SJSA1 (cell line): ENCODE data around the gene SLC25A18. TPM values are rescaled to one million over a fixed set of nuclear protein-coding genes. Genes with fewer than 3 reads are reported as not detected.
"Not testable (repeated sequence)": the region's sequence is repeated elsewhere in the genome, so short reads cannot be mapped to it uniquely, and the experiment has no call there.

ENCODE experiments used
- DNase-seq, 2 experiments: peaks; one replicate each; pipeline ENCODE4 v3.0.0-alpha.2; 2015 to 2020; ENCODE audit warnings: low spot score in 2 of 2, low read depth in 1 of 2
- H3K27ac ChIP-seq: fragments of 250-450 bp; sonication (Bioruptor Pico); 2 replicates; pipeline ENCODE4 v1.5.1; 2020; ENCODE audit warnings: mild to moderate bottlenecking, moderate library complexity
- H3K27me3 ChIP-seq: fragments of 250-450 bp; sonication (Bioruptor Pico); replicated peaks from 2 replicates; pipeline ENCODE4 v1.5.1; 2020; ENCODE audit warnings: mild to moderate bottlenecking, moderate library complexity
- H3K36me3 ChIP-seq: fragments of 250-450 bp; sonication (Bioruptor Pico); 2 replicates; pipeline ENCODE4 v1.5.1; 2020; ENCODE audit warnings: mild to moderate bottlenecking
- H3K4me1 ChIP-seq: fragments of 250-450 bp; sonication (Bioruptor Pico); replicated peaks from 2 replicates; pipeline ENCODE4 v1.6.1; 2021; ENCODE audit warnings: mild to moderate bottlenecking
- H3K4me3 ChIP-seq: fragments of 250-450 bp; sonication (Bioruptor Pico); 2 replicates; pipeline ENCODE4 v1.5.1; 2020; ENCODE audit warnings: mild to moderate bottlenecking
- H3K9me3 ChIP-seq: fragments of 250-450 bp; sonication (Bioruptor Pico); replicated peaks from 2 replicates; pipeline ENCODE4 v1.5.1; 2020; ENCODE audit warnings: mild to moderate bottlenecking
- total RNA-seq: library from RNA; depleted of rRNA; stranded (reverse); fragments of >200 nt; shearing (Covaris generic); gene quantifications from 2 replicates; pipeline ENCODE4 v1.2.3, GENCODE V29; 2014; rRNA removed

The SLC25A18 gene, protein sequence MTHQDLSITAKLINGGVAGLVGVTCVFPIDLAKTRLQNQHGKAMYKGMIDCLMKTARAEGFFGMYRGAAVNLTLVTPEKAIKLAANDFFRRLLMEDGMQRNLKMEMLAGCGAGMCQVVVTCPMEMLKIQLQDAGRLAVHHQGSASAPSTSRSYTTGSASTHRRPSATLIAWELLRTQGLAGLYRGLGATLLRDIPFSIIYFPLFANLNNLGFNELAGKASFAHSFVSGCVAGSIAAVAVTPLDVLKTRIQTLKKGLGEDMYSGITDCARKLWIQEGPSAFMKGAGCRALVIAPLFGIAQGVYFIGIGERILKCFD
- not detected in 2 replicates for total RNA-seq

GRCh38 chr22:17562906-17563870 is at the start of gene SLC25A18:
Gene SLC25A18 (plus strand): TSS chr22:17563498. CDS start chr22:17579945, 16,447 bp downstream.
- no peak within 1 kb of the TSS for H3K27ac ChIP-seq
- DNase-seq = no peak

DNA sequence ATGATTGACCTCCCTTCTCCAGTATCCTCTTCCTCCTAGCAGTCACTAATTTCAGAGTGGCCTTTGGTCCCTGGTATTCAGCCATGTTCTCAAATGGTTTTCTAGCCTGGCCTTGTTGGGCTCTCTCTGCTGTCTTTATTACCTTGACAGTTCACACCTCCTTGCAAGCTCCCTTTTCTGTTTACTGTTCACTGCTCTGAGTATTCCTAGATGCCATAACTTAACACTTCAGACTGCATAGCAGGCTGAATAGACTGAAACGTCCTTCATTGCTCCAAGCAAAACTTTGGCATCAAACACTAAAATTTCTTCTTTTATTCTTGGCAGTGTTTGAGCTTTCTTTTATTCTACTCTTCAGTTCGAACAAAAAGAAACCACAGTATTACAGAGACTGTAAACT is 49.7 kb upstream of the SLC25A18 start:
- no peak overlapping the region for H3K27ac ChIP-seq
- DNase-seq = no peak
- H3K4me1 ChIP-seq = no peaks in the 10 kb centered on the region
- peaks cover 26% of the 10 kb centered on the region for H3K27me3 ChIP-seq
- no peaks in the 10 kb centered on the region for H3K36me3 ChIP-seq
- no peaks in the 10 kb centered on the region; the same call in 1 of the 2 replicates for H3K9me3 ChIP-seq
- no peak overlapping the region for H3K4me3 ChIP-seq

More at GRCh38 chr22:17562906-17563870, at the start of gene SLC25A18:
- Histone ChIP-seq H3K9me3 (no peaks in the 10 kb centered on the region), H3K36me3 (no peaks in the 10 kb centered on the region), H3K4me3 (no peak within 1 kb of the TSS), H3K27me3 (peaks cover 14% of the 10 kb centered on the region; the same call in 1 of the 2 replicates), H3K4me1 (no peaks in the 10 kb centered on the region)

- Histone ChIP-seq H3K36me3 (no peaks in the 10 kb centered on the region), H3K27ac (no peak overlapping the region), H3K9me3 (no peaks in the 10 kb centered on the region; the same call in 1 of the 2 replicates), H3K4me1 (no peaks in the 10 kb centered on the region), H3K4me3 (no peak overlapping the region), H3K27me3 (peaks cover 22% of the 10 kb centered on the region)
- DNase-seq = no peak
Observed at GRCh38 chr22:17514084-17514483, 49.2 kb upstream of the SLC25A18 start.

GRCh38 chr22:17518406-17518805 is 44.9 kb upstream of the SLC25A18 start:
- H3K27me3 ChIP-seq = peaks cover 6% of the 10 kb centered on the region
- H3K36me3 ChIP-seq = no peaks in the 10 kb centered on the region
- H3K4me1 ChIP-seq = no peaks in the 10 kb centered on the region
- no peaks in the 10 kb centered on the region for H3K9me3 ChIP-seq
- no peak overlapping the region for H3K27ac ChIP-seq
- no peak overlapping the region for H3K4me3 ChIP-seq
- DNase-seq = no peak

GRCh38 chr22:17521971-17522370 is 41.3 kb upstream of the SLC25A18 start:
- H3K9me3 ChIP-seq, DNase-seq: not testable (repeated sequence)

DNA sequence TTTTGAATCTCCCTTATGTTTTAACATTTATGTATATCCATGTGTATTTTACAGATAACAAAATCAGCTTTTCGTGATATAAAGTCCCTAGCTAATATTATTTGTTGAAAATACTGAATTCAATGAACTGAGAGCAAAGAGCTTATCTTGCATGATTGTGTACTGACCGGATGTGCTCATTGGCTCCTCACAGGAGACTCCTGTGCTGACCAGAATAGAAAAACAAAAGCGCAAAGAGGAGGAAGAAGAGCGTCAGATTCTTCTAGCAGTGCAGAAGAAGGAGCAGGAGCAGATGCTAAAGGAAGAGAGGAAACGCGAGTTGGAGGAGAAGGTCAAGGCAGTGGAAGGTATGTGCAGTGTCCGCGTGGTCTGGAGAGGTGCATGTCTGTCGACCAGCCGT is 39.4 kb upstream of the SLC25A18 start:
- Histone ChIP-seq H3K4me1 (no peaks in the 10 kb centered on the region), H3K4me3 (no peak overlapping the region), H3K27ac (no peak overlapping the region), H3K27me3 (no peaks in the 10 kb centered on the region; the same call in none of the 2 replicates), H3K36me3 (no peaks in the 10 kb centered on the region), H3K9me3 (no peaks in the 10 kb centered on the region)
- DNase-seq = no peak

More at GRCh38 chr22:17521971-17522370, 41.3 kb upstream of the SLC25A18 start:
- H3K36me3 ChIP-seq, H3K27me3 ChIP-seq, H3K4me1 ChIP-seq, H3K4me3 ChIP-seq, H3K27ac ChIP-seq: not testable (repeated sequence)

DNA sequence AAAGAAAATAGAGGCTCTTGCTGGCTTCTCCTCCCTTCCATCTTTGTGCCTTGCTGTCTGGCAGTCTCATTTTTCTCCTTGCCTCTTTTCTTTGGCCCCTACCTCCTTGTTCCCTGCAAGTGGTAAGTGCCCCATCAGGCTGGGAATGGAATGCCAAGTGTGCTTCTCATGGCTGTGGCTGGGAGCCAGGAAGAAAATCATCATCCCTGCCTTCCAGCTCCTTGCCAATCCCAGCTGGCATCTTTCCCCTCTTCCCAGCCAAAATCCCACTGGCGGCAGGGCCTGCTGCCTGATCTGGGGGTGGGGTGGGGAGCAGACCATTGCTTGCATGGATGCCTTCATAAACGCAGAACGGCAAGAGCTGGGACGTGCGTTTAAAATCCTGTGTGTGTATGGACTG is 27.0 kb upstream of the SLC25A18 start:
- no peaks in the 10 kb centered on the region for H3K4me1 ChIP-seq
- H3K36me3 ChIP-seq = no peaks in the 10 kb centered on the region
- DNase-seq = no peak
- H3K27me3 ChIP-seq = no peaks in the 10 kb centered on the region
- H3K9me3 ChIP-seq = no peaks in the 10 kb centered on the region
- H3K27ac ChIP-seq = no peak overlapping the region
- no peak overlapping the region for H3K4me3 ChIP-seq

DNA sequence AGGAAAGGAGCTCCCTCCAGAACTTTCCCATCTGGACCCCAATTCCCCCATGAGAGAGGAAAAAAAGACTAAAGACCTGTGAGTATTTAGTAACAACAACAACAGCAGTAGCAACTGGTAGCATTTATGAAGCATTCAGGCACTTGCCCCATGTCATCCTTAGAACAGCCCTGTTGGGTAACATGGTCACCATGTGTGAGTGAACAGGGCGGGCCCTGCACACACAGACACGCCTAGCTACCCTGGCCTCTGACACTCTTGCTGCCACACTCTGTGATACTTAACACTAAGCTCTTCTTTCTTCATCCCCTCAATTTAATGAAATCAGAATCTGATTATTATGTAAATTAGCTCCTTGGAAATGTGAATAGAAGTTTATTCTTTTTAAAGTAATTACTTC is 26.1 kb upstream of the SLC25A18 start:
- Histone ChIP-seq H3K27ac (no peak overlapping the region), H3K27me3 (no peaks in the 10 kb centered on the region), H3K4me1 (no peaks in the 10 kb centered on the region), H3K9me3 (no peaks in the 10 kb centered on the region), H3K36me3 (no peaks in the 10 kb centered on the region), H3K4me3 (no peak overlapping the region)
- DNase-seq = no peak

DNA sequence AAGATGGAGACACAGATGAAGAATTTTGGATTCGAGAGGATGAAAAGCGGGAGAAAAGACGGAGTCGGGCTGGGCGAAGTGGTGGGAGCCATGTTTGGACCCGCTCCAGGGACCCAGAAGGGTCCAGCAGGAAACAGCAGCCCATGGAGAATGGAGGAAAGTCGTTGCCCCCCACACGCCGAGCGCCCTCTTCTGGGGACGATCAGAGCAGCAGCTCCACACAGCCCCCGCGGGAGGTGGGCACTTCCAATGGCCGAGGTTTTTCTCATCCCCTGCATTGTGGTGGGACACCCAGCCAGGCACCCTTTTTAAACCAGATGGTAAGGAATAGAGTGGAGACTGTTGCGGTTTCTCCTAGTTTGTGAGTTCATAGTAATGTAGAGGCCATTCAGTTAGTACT is 22.8 kb upstream of the SLC25A18 start:
- Histone ChIP-seq H3K36me3 (no peaks in the 10 kb centered on the region), H3K27ac (no peak overlapping the region), H3K27me3 (no peaks in the 10 kb centered on the region), H3K4me3 (no peak overlapping the region), H3K9me3 (no peaks in the 10 kb centered on the region), H3K4me1 (no peaks in the 10 kb centered on the region)
- no peak for DNase-seq

GRCh38 chr22:17541476-17541875 is 21.8 kb upstream of the SLC25A18 start:
- Histone ChIP-seq H3K36me3 (no peaks in the 10 kb centered on the region), H3K4me3 (no peak overlapping the region), H3K27me3 (no peaks in the 10 kb centered on the region), H3K9me3 (no peaks in the 10 kb centered on the region), H3K4me1 (no peaks in the 10 kb centered on the region), H3K27ac (no peak overlapping the region)
- no peak for DNase-seq

GRCh38 chr22:17542452-17542851 is 20.8 kb upstream of the SLC25A18 start:
- Histone ChIP-seq H3K9me3 (no peaks in the 10 kb centered on the region), H3K4me3 (no peak overlapping the region), H3K27me3 (no peaks in the 10 kb centered on the region), H3K27ac (no peak overlapping the region), H3K4me1 (no peaks in the 10 kb centered on the region), H3K36me3 (no peaks in the 10 kb centered on the region)
- no peak for DNase-seq

- Histone ChIP-seq H3K4me3 (no peak overlapping the region), H3K36me3 (no peaks in the 10 kb centered on the region), H3K4me1 (no peaks in the 10 kb centered on the region), H3K27me3 (0 out of 2 replicates have a peak, but pooled peaks cover 4% of the 10 kb centered on the region), H3K9me3 (no peaks in the 10 kb centered on the region), H3K27ac (no peak overlapping the region)
- no peak for DNase-seq
Observed at GRCh38 chr22:17548010-17548755, 15.1 kb upstream of the SLC25A18 start.

DNA sequence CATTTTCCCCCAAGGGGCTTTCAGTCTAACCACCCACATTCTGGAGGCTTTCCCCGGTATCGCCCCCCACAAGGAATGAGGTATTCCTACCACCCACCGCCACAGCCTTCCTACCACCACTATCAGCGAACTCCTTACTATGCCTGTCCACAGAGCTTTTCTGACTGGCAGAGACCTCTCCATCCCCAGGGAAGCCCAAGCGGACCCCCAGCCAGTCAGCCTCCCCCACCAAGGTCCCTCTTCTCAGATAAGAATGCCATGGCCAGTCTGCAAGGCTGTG is 14.6 kb upstream of the SLC25A18 start:
- Histone ChIP-seq H3K27me3 (peaks cover 6% of the 10 kb centered on the region; the same call in 1 of the 2 replicates), H3K9me3 (no peaks in the 10 kb centered on the region; the same call in 1 of the 2 replicates), H3K36me3 (no peaks in the 10 kb centered on the region), H3K4me3 (no peak overlapping the region), H3K27ac (no peak overlapping the region), H3K4me1 (no peaks in the 10 kb centered on the region)
- DNase-seq = no peak
